ENCODE results near the gene ZNF93.
"Not testable (repeated sequence)": the region's sequence is repeated elsewhere in the genome, so short reads cannot be mapped to it uniquely, and the experiment has no call there.

ZNF93 gene

DNA sequence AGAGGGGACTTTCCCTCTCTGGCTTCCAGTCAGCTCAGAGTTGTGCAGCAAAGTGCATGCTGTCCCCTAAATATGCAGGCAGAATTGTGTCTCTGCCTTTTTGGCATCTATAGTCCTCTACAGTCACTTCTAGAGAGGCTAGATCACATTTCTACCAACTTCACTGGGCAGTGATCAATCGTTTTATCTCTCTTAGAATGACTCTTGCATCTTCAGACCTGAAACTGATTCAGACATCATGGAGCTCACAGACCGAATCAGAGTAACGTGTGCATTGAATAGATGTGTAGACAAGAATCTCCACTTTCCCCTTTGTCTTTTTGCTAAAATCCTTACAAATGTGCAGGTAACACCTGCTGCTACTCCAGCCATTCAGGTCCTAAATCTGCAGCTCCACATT lies 28.8 kb upstream of the ZNF93 start:
- Histone ChIP-seq H3K36me3 (ENCODE audit: insufficient read depth, insufficient read length, low read length) (peaks cover 44% of the 10 kb centered on the region), H3K9me3 (ENCODE audit: insufficient read depth, low read length) (no peaks in the 10 kb centered on the region), H3K9ac (ENCODE audit: insufficient read length, low read depth) (no peak overlapping the region), H3K4me3 (ENCODE audit: insufficient read length, low read depth) (no peak overlapping the region), H3K27me3 (ENCODE audit: insufficient read depth, insufficient read length) (no peaks in the 10 kb centered on the region), H3K4me1 (ENCODE audit: insufficient read depth, insufficient read length) (no peaks in the 10 kb centered on the region)
- DNase-seq (ENCODE audit: low read depth, low spot score) = no peak
- no peak for TF ChIP-seq SUZ12 (IDR thresholded peaks at IDR 0.05; ENCODE audit: extremely low read depth, insufficient read depth, insufficient read length)
- TF ChIP-seq ZNF274 (IDR thresholded peaks at IDR 0.05; ENCODE audit: low read depth, low read length) = no peak
- TF ChIP-seq YY1 (IDR thresholded peaks at IDR 0.05; ENCODE audit: insufficient read depth, insufficient read length) = no peak

DNA sequence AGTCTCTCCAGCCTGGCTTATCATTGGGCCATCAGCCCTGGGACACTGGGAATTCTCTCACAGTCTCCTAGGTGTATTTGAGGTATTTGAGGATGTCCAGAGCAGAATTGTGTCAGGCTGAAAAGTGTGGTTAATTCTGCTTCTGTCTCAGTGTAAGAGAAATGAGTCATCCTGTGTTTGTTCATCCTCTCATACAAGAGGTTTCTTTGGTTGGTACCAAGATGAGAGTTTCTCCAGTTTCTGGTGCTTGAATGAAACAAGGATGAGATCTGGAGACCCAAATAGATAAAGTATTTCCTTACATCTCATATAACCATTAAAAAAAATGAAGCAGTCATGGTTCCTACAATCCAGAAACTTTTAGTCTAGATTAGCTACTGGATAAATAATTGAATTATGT lies 27.4 kb upstream of the ZNF93 start:
- peaks cover 46% of the 10 kb centered on the region for H3K36me3 ChIP-seq (ENCODE audit: insufficient read depth, insufficient read length, low read length)
- no peak for TF ChIP-seq YY1 (IDR thresholded peaks at IDR 0.05; ENCODE audit: insufficient read depth, insufficient read length)
- TF ChIP-seq ZNF274 (IDR thresholded peaks at IDR 0.05; ENCODE audit: low read depth, low read length) = no peak
- TF ChIP-seq SUZ12 (IDR thresholded peaks at IDR 0.05; ENCODE audit: extremely low read depth, insufficient read depth, insufficient read length) = no peak
- H3K9me3 ChIP-seq (ENCODE audit: insufficient read depth, low read length) = no peaks in the 10 kb centered on the region
- H3K4me1 ChIP-seq (ENCODE audit: insufficient read depth, insufficient read length) = no peaks in the 10 kb centered on the region
- no peak overlapping the region for H3K4me3 ChIP-seq (ENCODE audit: insufficient read length, low read depth)
- no peak overlapping the region for H3K9ac ChIP-seq (ENCODE audit: insufficient read length, low read depth)
- H3K27me3 ChIP-seq (ENCODE audit: insufficient read depth, insufficient read length) = no peaks in the 10 kb centered on the region
- DNase-seq (ENCODE audit: low read depth, low spot score) = no peak

DNA sequence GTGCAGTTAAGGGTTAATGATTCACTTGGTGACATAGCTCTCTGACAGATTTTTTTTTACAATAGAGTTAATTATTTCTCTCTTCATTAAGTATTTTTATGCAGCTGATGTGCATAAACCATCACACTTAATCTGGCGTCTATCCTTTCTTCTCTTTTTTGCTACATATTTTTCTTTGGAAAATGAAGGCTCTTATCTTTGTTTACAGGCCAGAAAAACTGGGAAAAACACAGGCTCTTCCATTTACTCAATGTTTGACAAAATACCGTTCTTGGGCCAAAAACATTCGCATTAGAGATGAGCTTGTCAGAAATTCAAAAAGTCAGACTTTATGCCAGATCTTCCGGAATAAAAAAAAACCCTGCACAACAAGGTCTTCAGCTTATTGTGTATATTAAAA lies 23.0 kb upstream of the ZNF93 start:
- Histone ChIP-seq H3K4me3 (ENCODE audit: insufficient read length, low read depth) (no peak overlapping the region), H3K27me3 (ENCODE audit: insufficient read depth, insufficient read length) (no peaks in the 10 kb centered on the region), H3K9me3 (ENCODE audit: insufficient read depth, low read length) (no peaks in the 10 kb centered on the region), H3K4me1 (ENCODE audit: insufficient read depth, insufficient read length) (no peaks in the 10 kb centered on the region), H3K9ac (ENCODE audit: insufficient read length, low read depth) (no peak overlapping the region), H3K36me3 (ENCODE audit: insufficient read depth, insufficient read length, low read length) (peaks cover 65% of the 10 kb centered on the region)
- TF ChIP-seq ZNF274 (IDR thresholded peaks at IDR 0.05; ENCODE audit: low read depth, low read length) = no peak
- no peak for TF ChIP-seq YY1 (IDR thresholded peaks at IDR 0.05; ENCODE audit: insufficient read depth, insufficient read length)
- no peak for TF ChIP-seq SUZ12 (IDR thresholded peaks at IDR 0.05; ENCODE audit: extremely low read depth, insufficient read depth, insufficient read length)
- no peak for DNase-seq (ENCODE audit: low read depth, low spot score)

DNA sequence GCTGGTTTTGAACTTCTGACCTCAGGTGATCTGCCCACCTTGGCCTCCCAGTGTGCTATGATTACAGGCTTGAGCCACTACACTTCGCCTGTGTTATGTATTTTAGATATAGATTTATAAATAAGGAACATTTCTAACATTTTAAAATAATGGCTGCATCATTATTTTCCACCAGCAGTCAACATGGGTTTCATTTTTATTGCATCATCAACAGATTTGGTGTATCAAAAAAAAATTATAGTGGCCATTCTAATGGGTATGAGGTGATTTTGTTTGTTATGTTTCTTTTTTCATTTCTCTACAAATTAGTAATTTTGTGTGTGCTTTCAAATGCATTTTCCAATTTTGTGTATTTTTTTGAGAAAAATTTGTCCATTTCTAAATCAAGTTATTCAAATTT lies 16.2 kb upstream of the ZNF93 start:
- no peak overlapping the region for H3K9ac ChIP-seq (ENCODE audit: insufficient read length, low read depth)
- H3K27me3 ChIP-seq (ENCODE audit: insufficient read depth, insufficient read length) = no peaks in the 10 kb centered on the region
- no peak overlapping the region for H3K4me3 ChIP-seq (ENCODE audit: insufficient read length, low read depth)
- no peak for DNase-seq (ENCODE audit: low read depth, low spot score)
- no peaks in the 10 kb centered on the region for H3K4me1 ChIP-seq (ENCODE audit: insufficient read depth, insufficient read length)
- H3K36me3 ChIP-seq (ENCODE audit: insufficient read depth, insufficient read length, low read length) = peaks cover 76% of the 10 kb centered on the region
- peaks cover 57% of the 10 kb centered on the region for H3K9me3 ChIP-seq (ENCODE audit: insufficient read depth, low read length)
- TF ChIP-seq SUZ12 (IDR thresholded peaks at IDR 0.05; ENCODE audit: extremely low read depth, insufficient read depth, insufficient read length) = no peak
- no peak for TF ChIP-seq YY1 (IDR thresholded peaks at IDR 0.05; ENCODE audit: insufficient read depth, insufficient read length)
- TF ChIP-seq ZNF274 (IDR thresholded peaks at IDR 0.05; ENCODE audit: low read depth, low read length) = no peak

DNA sequence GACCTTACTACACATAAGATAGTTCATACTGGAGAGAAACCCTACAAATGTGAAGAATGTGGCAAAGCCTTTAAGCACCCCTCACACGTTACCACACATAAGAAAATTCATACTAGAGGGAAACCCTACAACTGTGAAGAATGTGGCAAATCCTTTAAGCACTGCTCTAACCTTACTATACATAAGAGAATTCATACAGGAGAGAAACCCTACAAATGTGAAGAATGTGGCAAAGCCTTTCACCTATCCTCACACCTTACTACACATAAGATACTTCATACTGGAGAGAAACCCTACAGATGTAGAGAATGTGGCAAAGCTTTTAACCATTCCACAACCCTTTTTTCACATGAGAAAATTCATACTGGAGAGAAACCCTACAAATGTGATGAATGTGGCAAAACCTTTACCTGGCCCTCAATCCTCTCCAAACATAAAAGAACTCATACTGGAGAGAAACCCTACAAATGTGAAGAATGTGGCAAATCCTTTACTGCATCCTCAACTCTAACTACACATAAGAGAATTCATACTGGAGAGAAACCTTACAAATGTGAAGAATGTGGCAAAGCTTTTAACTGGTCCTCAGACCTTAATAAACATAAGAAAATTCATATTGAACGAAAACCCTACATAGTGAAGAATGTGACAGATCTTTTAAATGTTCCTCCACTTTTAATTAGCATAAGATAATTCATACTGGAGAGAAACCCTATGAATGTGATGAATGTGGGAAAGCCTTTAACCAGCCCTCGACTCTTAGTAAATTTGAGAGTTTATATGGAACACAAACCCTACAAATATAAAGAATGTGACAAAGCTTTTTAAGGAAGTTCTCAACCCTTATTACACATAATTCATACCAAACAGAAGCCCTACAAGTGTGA lies 8.4 kb upstream of the ZNF93 start:
- peak; percentile 82 for TF ChIP-seq ZNF274 (IDR thresholded peaks at IDR 0.05; ENCODE audit: low read depth, low read length)
- DNase-seq (ENCODE audit: low read depth, low spot score); H3K27me3 ChIP-seq (ENCODE audit: insufficient read depth, insufficient read length); H3K9ac ChIP-seq (ENCODE audit: insufficient read length, low read depth); H3K4me3 ChIP-seq (ENCODE audit: insufficient read length, low read depth); H3K4me1 ChIP-seq (ENCODE audit: insufficient read depth, insufficient read length): not testable (repeated sequence)
- Histone ChIP-seq H3K9me3 (ENCODE audit: insufficient read depth, low read length) (peaks cover 87% of the 10 kb centered on the region), H3K36me3 (ENCODE audit: insufficient read depth, insufficient read length, low read length) (peaks cover 47% of the 10 kb centered on the region)

DNA sequence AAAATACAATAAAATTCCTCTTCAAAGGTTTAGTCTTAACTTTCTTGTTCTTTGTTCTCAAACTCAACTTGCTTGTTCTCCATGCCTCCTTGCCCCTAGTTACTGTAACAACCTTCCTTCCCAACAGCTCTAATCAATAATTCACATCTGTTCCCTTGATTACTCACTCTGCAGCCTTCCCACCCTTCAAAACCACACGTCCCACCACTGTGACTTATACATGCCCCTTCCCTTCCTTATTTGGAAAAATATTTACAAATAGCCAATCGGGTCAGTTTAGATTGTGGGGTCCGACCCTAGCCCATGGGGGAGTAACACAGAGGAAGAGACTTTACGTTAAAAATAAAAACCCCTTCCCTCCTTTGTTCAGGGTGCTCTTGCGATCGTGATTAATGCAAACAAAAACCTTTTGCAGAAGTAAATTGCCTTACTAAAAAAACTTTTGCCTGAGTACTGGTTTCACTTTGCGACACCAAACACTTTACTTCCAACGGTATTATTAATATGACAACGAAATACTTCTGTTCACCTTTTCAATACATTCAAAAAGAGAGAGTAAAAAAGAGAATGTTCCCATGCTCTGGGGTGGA lies 512 bp upstream of the ZNF93 start:
- H3K4me1 ChIP-seq (ENCODE audit: insufficient read depth, insufficient read length) = no peaks in the 10 kb centered on the region
- TF ChIP-seq SUZ12 (IDR thresholded peaks at IDR 0.05; ENCODE audit: extremely low read depth, insufficient read depth, insufficient read length) (no peak), YY1 (IDR thresholded peaks at IDR 0.05; ENCODE audit: insufficient read depth, insufficient read length) (no peak), ZNF274 (IDR thresholded peaks at IDR 0.05; ENCODE audit: low read depth, low read length) (no peak)
- H3K9ac ChIP-seq (ENCODE audit: insufficient read length, low read depth) = peak overlapping the region; percentile 74

DNA sequence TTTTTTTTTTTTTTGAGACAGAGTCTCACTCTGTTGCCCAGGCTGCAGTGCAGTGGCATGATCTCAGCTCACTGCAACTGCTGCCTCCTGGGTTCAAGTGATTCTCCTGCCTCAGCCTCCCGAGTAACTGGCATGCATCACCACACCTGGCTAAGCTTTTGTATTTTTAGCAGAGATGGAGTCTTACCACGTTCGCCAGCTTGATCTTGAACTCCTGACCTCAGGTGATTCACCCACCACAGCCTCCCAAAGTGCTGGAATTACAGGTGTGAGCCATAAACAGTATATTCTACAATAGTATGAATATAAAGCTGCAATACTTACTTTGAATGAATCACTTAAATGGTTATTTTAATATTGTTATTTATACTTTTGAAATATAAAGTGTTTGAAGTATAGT lies 6.8 kb downstream of the ZNF93 start:
- H3K36me3 ChIP-seq (ENCODE audit: insufficient read depth, insufficient read length, low read length) = peaks cover 63% of the 10 kb centered on the region
- H3K4me3 ChIP-seq (ENCODE audit: insufficient read length, low read depth); H3K27me3 ChIP-seq (ENCODE audit: insufficient read depth, insufficient read length): not testable (repeated sequence)

More for the DNA sequence above, 512 bp upstream of the ZNF93 start:
- Histone ChIP-seq H3K36me3 (ENCODE audit: insufficient read depth, insufficient read length, low read length) (peaks cover 24% of the 10 kb centered on the region), H3K27me3 (ENCODE audit: insufficient read depth, insufficient read length) (no peaks in the 10 kb centered on the region), H3K4me3 (ENCODE audit: insufficient read length, low read depth) (peak overlapping the region; percentile 96), H3K9me3 (ENCODE audit: insufficient read depth, low read length) (peaks cover 8% of the 10 kb centered on the region; the same call in 1 of the 2 replicates)
- DNase-seq (ENCODE audit: low read depth, low spot score) = peak; percentile 13

More for the DNA sequence above, 6.8 kb downstream of the ZNF93 start:
- H3K9ac ChIP-seq (ENCODE audit: insufficient read length, low read depth); DNase-seq (ENCODE audit: low read depth, low spot score); H3K4me1 ChIP-seq (ENCODE audit: insufficient read depth, insufficient read length); H3K9me3 ChIP-seq (ENCODE audit: insufficient read depth, low read length): not testable (repeated sequence)

Measured in NT2/D1 (cell line).